GM19193 (cell line): ENCODE results near the gene SPATA20.

Source experiments
- POLR2A ChIP-seq: IDR thresholded peaks from 4 replicates; pipeline ENCODE4 v1.6.1; 2011; ENCODE audit not compliant: insufficient read depth, insufficient read length; ENCODE audit errors: extremely low read depth

The SPATA20 gene

GRCh38 chr17:50514936-50515702, 31.9 kb upstream of the SPATA20 start:
- TF ChIP-seq POLR2A, result no peak

- no peak for TF ChIP-seq POLR2A
Measured at GRCh38 chr17:50517011-50517410, 30.0 kb upstream of the SPATA20 start.

GRCh38 chr17:50517504-50518383, 29.2 kb upstream of the SPATA20 start:
- no peak for TF ChIP-seq POLR2A

- no peak for TF ChIP-seq POLR2A
Measured at GRCh38 chr17:50518384-50519023, 28.5 kb upstream of the SPATA20 start.

- TF ChIP-seq POLR2A, result no peak
Measured at GRCh38 chr17:50519141-50519834, 27.7 kb upstream of the SPATA20 start.

- TF ChIP-seq POLR2A, result no peak
Measured at GRCh38 chr17:50520483-50520882, 26.5 kb upstream of the SPATA20 start.

- no peak for TF ChIP-seq POLR2A
Measured at GRCh38 chr17:50521514-50521913, 25.5 kb upstream of the SPATA20 start.

- TF ChIP-seq POLR2A, result no peak
Measured at GRCh38 chr17:50522766-50523165, 24.2 kb upstream of the SPATA20 start.

GRCh38 chr17:50523208-50523607, 23.8 kb upstream of the SPATA20 start:
- no peak for TF ChIP-seq POLR2A

- TF ChIP-seq POLR2A, result no peak
Measured at GRCh38 chr17:50524838-50525237, 22.1 kb upstream of the SPATA20 start.

GRCh38 chr17:50527155-50527762, 19.7 kb upstream of the SPATA20 start:
- no peak for TF ChIP-seq POLR2A

- TF ChIP-seq POLR2A, result no peak
Measured at GRCh38 chr17:50527949-50528474, 19.0 kb upstream of the SPATA20 start.

- no peak for TF ChIP-seq POLR2A
Measured at GRCh38 chr17:50529849-50530248, 17.1 kb upstream of the SPATA20 start.

- no peak for TF ChIP-seq POLR2A
Measured at GRCh38 chr17:50531428-50532025, 15.4 kb upstream of the SPATA20 start.
